DND-41 (cell line): ENCODE measurements around the gene CLDN9.

ENCODE experiments used
- ATAC-seq: fragments of 200-7000 bp; cut with Tn5 transposase; 3 replicates; pipeline ENCODE4 v1.9.1; 2021; ENCODE audit warnings: low read depth; ENCODE audit not compliant: insufficient read depth
- DNase-seq: peaks from one replicate; pipeline ENCODE4 v3.0.0-alpha.2; 2020
- H2AFZ ChIP-seq: 2 replicates; pipeline ENCODE4 v1.6.0; 2012; ENCODE audit warnings: low read depth, low read length
- H3K27ac ChIP-seq: 2 replicates; pipeline ENCODE4 v1.5.1; 2012; ENCODE audit warnings: low read length, inconsistent platforms
- H3K27me3 ChIP-seq: fragments of 200-600 bp; sonication (generic); 2 replicates; pipeline ENCODE4 v1.6.0; 2012; ENCODE audit warnings: low read length, mild to moderate bottlenecking, inconsistent platforms; ENCODE audit not compliant: insufficient read depth, poor library complexity
- H3K36me3 ChIP-seq: 2 replicates; pipeline ENCODE4 v1.5.1; 2012; ENCODE audit warnings: low read length, inconsistent platforms; ENCODE audit not compliant: insufficient read depth
- H3K4me1 ChIP-seq: 2 replicates; pipeline ENCODE4 v1.5.1; 2012; ENCODE audit warnings: mild to moderate bottlenecking, low read length; ENCODE audit not compliant: insufficient read depth
- H3K4me2 ChIP-seq: 2 replicates; pipeline ENCODE4 v1.6.0; 2012; ENCODE audit warnings: mild to moderate bottlenecking, moderate library complexity, low read length, inconsistent platforms; ENCODE audit not compliant: insufficient read depth
- H3K4me3 ChIP-seq, 2 experiments: fragments of 200-600 bp in 1 of 2; shearing (Covaris generic) in 1 of 2; 2 replicates each; pipeline ENCODE4 v1.5.1; 2012 to 2016; ENCODE audit warnings: inconsistent platforms in 2 of 2, low read length in 2 of 2, mild to moderate bottlenecking in 2 of 2, low read depth in 1 of 2, moderate library complexity in 1 of 2
- H3K79me2 ChIP-seq: 2 replicates; pipeline ENCODE4 v1.6.0; 2012; ENCODE audit warnings: low read length, inconsistent platforms; ENCODE audit not compliant: insufficient read depth
- H3K9ac ChIP-seq: 2 replicates; pipeline ENCODE4 v1.6.0; 2012; ENCODE audit warnings: low read depth, mild to moderate bottlenecking, inconsistent platforms, low read length, moderate library complexity
- H3K9me3 ChIP-seq: 2 replicates; pipeline ENCODE4 v1.5.1; 2012; ENCODE audit warnings: low read length, moderate library complexity, mild to moderate bottlenecking, inconsistent platforms; ENCODE audit not compliant: insufficient read depth, severe bottlenecking
- H4K20me1 ChIP-seq: 2 replicates; pipeline ENCODE4 v1.6.0; 2012; ENCODE audit warnings: low read length; ENCODE audit not compliant: insufficient read depth
- EZH2 ChIP-seq: IDR thresholded peaks from 3 replicates; pipeline ENCODE4 v1.6.1; 2012; ENCODE audit warnings: borderline replicate concordance, low read depth, mild to moderate bottlenecking, moderate library complexity, low read length, inconsistent platforms; ENCODE audit not compliant: severe bottlenecking
- TF ChIP-seq, protein P1 (sequence below): IDR thresholded peaks from 2 replicates; pipeline ENCODE4 v1.5.1; 2012; ENCODE audit warnings: borderline replicate concordance, low read length, moderate library complexity, mild to moderate bottlenecking; ENCODE audit not compliant: poor library complexity, severe bottlenecking; ENCODE audit errors: extremely low read depth

CLDN9 gene

DNA sequence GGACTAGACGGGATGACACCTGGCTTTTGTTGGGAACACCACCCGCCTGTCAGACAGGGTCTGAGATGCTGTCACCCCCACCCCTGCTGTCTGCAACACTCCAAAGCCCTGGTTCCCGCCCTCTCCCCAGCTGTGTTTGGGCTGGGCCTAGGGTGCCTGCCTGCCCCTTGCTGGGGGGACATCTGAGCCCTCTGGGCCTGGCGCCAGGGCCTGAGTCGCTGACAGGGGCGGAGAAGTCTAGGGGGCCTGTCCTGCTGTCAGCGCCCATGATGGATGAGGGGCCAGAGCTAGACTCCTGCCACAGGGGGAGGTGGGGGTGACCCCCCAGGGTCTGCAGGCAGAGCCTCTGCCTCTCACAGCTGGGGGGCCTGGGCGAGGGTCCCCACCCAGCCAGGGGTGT is 24.9 kb upstream of the CLDN9 start:
- Histone ChIP-seq H2AFZ (no peak overlapping the region), H3K9me3 (no peaks in the 10 kb centered on the region), H4K20me1 (peaks cover 1% of the 10 kb centered on the region; the same call in 1 of the 2 replicates), H3K79me2 (no peaks in the 10 kb centered on the region), H3K9ac (no peak overlapping the region), H3K27me3 (no peaks in the 10 kb centered on the region), H3K4me1 (peaks cover 13% of the 10 kb centered on the region), H3K27ac (no peak overlapping the region), H3K4me2 (no peak overlapping the region), H3K4me3 (no peak overlapping the region), H3K36me3 (no peaks in the 10 kb centered on the region)
- DNase-seq (no peak), ATAC-seq (no peak)
- no peak for TF ChIP-seq EZH2
- TF ChIP-seq, protein P1, sequence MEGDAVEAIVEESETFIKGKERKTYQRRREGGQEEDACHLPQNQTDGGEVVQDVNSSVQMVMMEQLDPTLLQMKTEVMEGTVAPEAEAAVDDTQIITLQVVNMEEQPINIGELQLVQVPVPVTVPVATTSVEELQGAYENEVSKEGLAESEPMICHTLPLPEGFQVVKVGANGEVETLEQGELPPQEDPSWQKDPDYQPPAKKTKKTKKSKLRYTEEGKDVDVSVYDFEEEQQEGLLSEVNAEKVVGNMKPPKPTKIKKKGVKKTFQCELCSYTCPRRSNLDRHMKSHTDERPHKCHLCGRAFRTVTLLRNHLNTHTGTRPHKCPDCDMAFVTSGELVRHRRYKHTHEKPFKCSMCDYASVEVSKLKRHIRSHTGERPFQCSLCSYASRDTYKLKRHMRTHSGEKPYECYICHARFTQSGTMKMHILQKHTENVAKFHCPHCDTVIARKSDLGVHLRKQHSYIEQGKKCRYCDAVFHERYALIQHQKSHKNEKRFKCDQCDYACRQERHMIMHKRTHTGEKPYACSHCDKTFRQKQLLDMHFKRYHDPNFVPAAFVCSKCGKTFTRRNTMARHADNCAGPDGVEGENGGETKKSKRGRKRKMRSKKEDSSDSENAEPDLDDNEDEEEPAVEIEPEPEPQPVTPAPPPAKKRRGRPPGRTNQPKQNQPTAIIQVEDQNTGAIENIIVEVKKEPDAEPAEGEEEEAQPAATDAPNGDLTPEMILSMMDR: no peak

DNA sequence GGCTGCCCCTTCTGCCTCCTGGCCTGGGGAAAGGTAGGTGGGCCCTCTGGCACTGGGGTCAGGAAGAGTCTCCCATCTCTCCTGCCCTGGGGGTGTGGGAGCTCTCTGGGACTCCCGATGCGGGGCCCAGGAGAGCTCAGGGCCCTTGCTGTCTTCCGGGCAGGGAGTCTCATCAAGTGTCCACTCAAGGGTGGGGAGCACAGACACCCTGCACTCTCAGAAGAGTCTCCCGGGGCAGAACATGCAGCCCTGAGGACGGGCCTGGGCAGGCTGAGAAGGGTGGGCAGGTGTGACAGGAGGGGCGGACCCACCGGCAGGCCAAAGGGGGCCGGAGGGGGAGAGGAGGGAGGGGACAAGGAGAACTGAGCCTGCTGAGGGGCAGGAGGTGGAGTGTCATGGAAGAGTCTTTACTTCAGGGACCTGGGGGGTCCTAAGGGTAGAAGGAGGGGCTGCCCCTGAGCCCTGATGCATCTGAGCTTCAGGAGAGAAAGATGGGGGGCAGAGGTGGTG is 24.1 kb upstream of the CLDN9 start:
- Histone ChIP-seq H3K4me3 (no peak overlapping the region), H3K4me2 (no peak overlapping the region), H3K79me2 (no peaks in the 10 kb centered on the region), H2AFZ (no peak overlapping the region), H4K20me1 (peaks cover 4% of the 10 kb centered on the region; the same call in 1 of the 2 replicates), H3K27ac (no peak overlapping the region), H3K9me3 (no peaks in the 10 kb centered on the region), H3K27me3 (no peaks in the 10 kb centered on the region), H3K9ac (no peak overlapping the region), H3K36me3 (no peaks in the 10 kb centered on the region), H3K4me1 (peaks cover 6% of the 10 kb centered on the region)
- DNase-seq (no peak), ATAC-seq (no peak)
- TF ChIP-seq EZH2: no peak
- TF ChIP-seq, protein P1: no peak

DNA sequence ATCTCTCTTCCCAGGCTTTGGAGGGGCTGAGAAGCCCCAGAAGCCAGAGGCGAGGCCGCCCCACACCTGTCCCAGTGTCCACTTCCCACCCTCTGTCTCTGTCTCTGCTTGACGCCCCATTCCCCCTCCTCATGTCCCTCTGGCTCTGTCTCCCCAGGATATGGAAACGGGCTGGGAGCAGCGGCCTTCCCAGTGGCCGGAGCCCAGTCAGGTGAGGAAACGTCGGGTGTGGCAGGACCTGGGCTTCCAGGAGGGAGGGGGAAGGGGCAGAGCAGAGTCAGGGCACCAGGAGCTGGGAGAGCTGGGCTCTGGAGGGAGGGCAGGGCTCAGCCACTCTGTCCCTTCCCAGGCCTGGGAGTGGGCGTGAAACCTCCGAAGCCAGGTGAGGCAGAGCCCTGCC is 21.8 kb upstream of the CLDN9 start:
- Histone ChIP-seq H3K79me2 (no peaks in the 10 kb centered on the region), H3K4me2 (no peak overlapping the region), H3K9me3 (no peaks in the 10 kb centered on the region), H3K4me3 (no peak overlapping the region), H3K36me3 (no peaks in the 10 kb centered on the region), H3K4me1 (no peaks in the 10 kb centered on the region), H4K20me1 (peaks cover 4% of the 10 kb centered on the region; the same call in 1 of the 2 replicates), H2AFZ (no peak overlapping the region), H3K9ac (no peak overlapping the region), H3K27ac (no peak overlapping the region), H3K27me3 (no peaks in the 10 kb centered on the region)
- DNase-seq: no peak
- TF ChIP-seq, protein P1: no peak
- TF ChIP-seq EZH2: no peak
- ATAC-seq: no peak
